Glomerular endothelial cell (primary cell): ENCODE measurements around the gene PCSK6. TPM values are rescaled to one million over a fixed set of nuclear protein-coding genes. Genes with fewer than 3 reads are reported as not detected.

Experiments used
- DNase-seq: peaks from one replicate; pipeline ENCODE4 v3.0.0-alpha.2; 2011; ENCODE audit warnings: low read depth, low spot score; ENCODE audit errors: extremely low read depth
- total RNA-seq: library from RNA; depleted of rRNA; stranded (reverse); fragments of >200 nt; gene quantifications from 2 replicates; pipeline ENCODE4 v1.2.3, GENCODE V29; 2015

The PCSK6 gene
- total RNA-seq, 1 donor from 2014 or later = 24.4 TPM

GRCh38 chr15:101486696-101487459, 2.6 kb downstream of the PCSK6 start:
- no peak for DNase-seq

- DNase-seq = no peak
Measured at GRCh38 chr15:101483462-101483861, 6.0 kb downstream of the PCSK6 start.

GRCh38 chr15:101482526-101483371, 6.8 kb downstream of the PCSK6 start:
- DNase-seq = no peak

- no peak for DNase-seq
Measured at GRCh38 chr15:101481917-101482525, 7.5 kb downstream of the PCSK6 start.

GRCh38 chr15:101481381-101481705, 8.2 kb downstream of the PCSK6 start:
- no peak for DNase-seq

GRCh38 chr15:101480613-101481380, 8.7 kb downstream of the PCSK6 start:
- no peak for DNase-seq

GRCh38 chr15:101479851-101480612, 9.5 kb downstream of the PCSK6 start:
- DNase-seq = no peak

GRCh38 chr15:101479342-101479845, 10.1 kb downstream of the PCSK6 start:
- DNase-seq = no peak

- no peak for DNase-seq
Measured at GRCh38 chr15:101478701-101479341, 10.7 kb downstream of the PCSK6 start.

- no peak for DNase-seq
Measured at GRCh38 chr15:101477851-101478362, 11.6 kb downstream of the PCSK6 start.

GRCh38 chr15:101476756-101477155, 12.8 kb downstream of the PCSK6 start:
- DNase-seq = no peak

- no peak for DNase-seq
Measured at GRCh38 chr15:101474983-101475382, 14.5 kb downstream of the PCSK6 start.

GRCh38 chr15:101474233-101474632, 15.3 kb downstream of the PCSK6 start:
- no peak for DNase-seq

- DNase-seq = no peak
Measured at GRCh38 chr15:101472033-101472432, 17.5 kb downstream of the PCSK6 start.

- DNase-seq = no peak
Measured at GRCh38 chr15:101470548-101471239, 18.8 kb downstream of the PCSK6 start.

- no peak for DNase-seq
Measured at GRCh38 chr15:101469520-101470288, 19.8 kb downstream of the PCSK6 start.

GRCh38 chr15:101466188-101466587, 23.3 kb downstream of the PCSK6 start:
- no peak for DNase-seq
